H1 (cell line): Measurements from ENCODE around the gene UCHL5. TPM values are rescaled to one million over a fixed set of nuclear protein-coding genes. Genes with fewer than 3 reads are reported as not detected.

ENCODE experiments used
- CTCF ChIA-PET: fragments of 300-600 bp; sonication (Branson Sonifier 250); formaldehyde crosslinking; loops from one replicate; lab custom pipeline; 2021; ENCODE audit not compliant: partially characterized antibody; lab: Charles Lee
- POLR2A ChIA-PET: fragments of 300-600 bp; sonication (Branson Sonifier 250); formaldehyde crosslinking; loops from one replicate; lab custom pipeline; 2021; ENCODE audit warnings: inconsistent platforms; ENCODE audit not compliant: partially characterized antibody; lab: Charles Lee
- DNase-seq, 2 experiments: peaks; one replicate each; pipeline versions ENCODE4 v3.0.0 to v3.0.0-alpha.2; 2010 to 2022; ENCODE audit warnings: low spot score in 2 of 2, low read depth in 1 of 2, mixed read lengths in 1 of 2
- FAIRE-seq: peaks from 2 replicates; lab custom pipeline; 2011; peaks lifted over from hg19 to GRCh38; lab: Jason Lieb, UNC
- H2AFZ ChIP-seq: 2 replicates; pipeline ENCODE4 v1.8.1; 2012; ENCODE audit warnings: low read length, inconsistent platforms
- H2AK5ac ChIP-seq: 2 replicates; pipeline ENCODE4 v1.6.1; 2013; ENCODE audit warnings: low read depth, low read length
- H2BK120ac ChIP-seq: replicated peaks from 2 replicates; pipeline ENCODE3; 2013; ENCODE audit warnings: low read depth, low read length, inconsistent platforms
- H2BK12ac ChIP-seq: 2 replicates; pipeline ENCODE4 v1.6.1; 2013; ENCODE audit warnings: low read depth, low read length
- H2BK15ac ChIP-seq: 2 replicates; pipeline ENCODE4 v1.6.1; 2013; ENCODE audit warnings: low read length
- H2BK20ac ChIP-seq: 2 replicates; pipeline ENCODE4 v1.6.1; 2013; ENCODE audit warnings: low read length
- H2BK5ac ChIP-seq: 2 replicates; pipeline ENCODE4 v1.6.1; 2013; ENCODE audit warnings: low read depth, low read length
- H3K14ac ChIP-seq: 2 replicates; pipeline ENCODE4 v1.6.1; 2013; ENCODE audit warnings: inconsistent platforms; ENCODE audit not compliant: insufficient read length
- H3K18ac ChIP-seq: 2 replicates; pipeline ENCODE4 v1.6.1; 2013; ENCODE audit warnings: low read length; ENCODE audit errors: extremely low read depth
- H3K23ac ChIP-seq: 2 replicates; pipeline ENCODE4 v1.6.1; 2013; ENCODE audit warnings: inconsistent platforms; ENCODE audit not compliant: insufficient read length
- H3K23me2 ChIP-seq: 2 replicates; pipeline ENCODE4 v1.6.1; 2013; ENCODE audit warnings: low read depth, low read length
- H3K27ac ChIP-seq: 2 replicates; pipeline ENCODE4 v1.6.1; 2011; ENCODE audit warnings: low read depth, low read length, inconsistent platforms
- H3K27me3 ChIP-seq, 4 experiments: replicated peaks in 1 of 4; 1 replicate in 1 of 4; 2 replicates in 3 of 4; pipeline versions ENCODE4 v1.6.1 to v1.8.1; 2011 to 2013; ENCODE audit warnings: low read length in 3 of 4, mild to moderate bottlenecking in 3 of 4, inconsistent platforms in 2 of 4, mixed read lengths in 2 of 4, moderate library complexity in 1 of 4; ENCODE audit not compliant: control insufficient read depth in 3 of 4, insufficient read depth in 3 of 4; ENCODE audit errors: extremely low read depth in 1 of 4
- H3K36me3 ChIP-seq, 4 experiments: 2 replicates each; pipeline versions ENCODE4 v1.6.1 to v1.8.1; 2011 to 2013; ENCODE audit warnings: mild to moderate bottlenecking in 4 of 4, low read length in 3 of 4, moderate library complexity in 2 of 4, control low read depth in 1 of 4, inconsistent platforms in 1 of 4; ENCODE audit not compliant: insufficient read depth in 4 of 4, control insufficient read depth in 2 of 4
- H3K4ac ChIP-seq: replicated peaks from 2 replicates; pipeline ENCODE3; 2013; ENCODE audit warnings: low read length, low read depth, mixed read lengths, inconsistent platforms; ENCODE audit not compliant: insufficient read length
- H3K4me1 ChIP-seq, 4 experiments: replicated peaks in 1 of 4; 1 replicate in 1 of 4; 2 replicates in 3 of 4; pipeline versions ENCODE4 v1.6.1 to v1.8.1; 2011 to 2013; ENCODE audit warnings: low read length in 3 of 4, inconsistent platforms in 2 of 4, mixed read lengths in 1 of 4; ENCODE audit not compliant: insufficient read depth in 4 of 4, control insufficient read depth in 3 of 4
- H3K4me2 ChIP-seq, 2 experiments: 2 replicates each; pipeline versions ENCODE4 v1.6.1 to v1.8.1; 2011 to 2013; ENCODE audit warnings: low read depth in 2 of 2, low read length in 2 of 2, control low read depth in 1 of 2, inconsistent platforms in 1 of 2, mild to moderate bottlenecking in 1 of 2; ENCODE audit not compliant: insufficient read depth in 1 of 2
- H3K4me3 ChIP-seq, 4 experiments: fragments of 200-600, 300-600 bp in 1 of 4; sonication (generic), shearing (Covaris generic), sonication (Bioruptor Twin) in 1 of 4; 2 replicates each; pipeline versions ENCODE4 v1.5.1 to v1.8.1; 2011 to 2016; ENCODE audit warnings: low read length in 4 of 4, low read depth in 3 of 4, control low read depth in 2 of 4, inconsistent platforms in 2 of 4, mild to moderate bottlenecking in 2 of 4, mixed read lengths in 1 of 4, moderate library complexity in 1 of 4; ENCODE audit not compliant: insufficient read depth in 2 of 4; ENCODE audit errors: extremely low read depth in 1 of 4
- H3K56ac ChIP-seq: replicated peaks from 2 replicates; pipeline ENCODE3; 2013; ENCODE audit warnings: low read depth, mild to moderate bottlenecking, mixed read lengths, low read length, inconsistent platforms; ENCODE audit not compliant: insufficient read length
- H3K79me1 ChIP-seq: 2 replicates; pipeline ENCODE4 v1.6.1; 2013; ENCODE audit warnings: low read depth, low read length, control low read depth
- H3K79me2 ChIP-seq, 2 experiments: 2 replicates each; pipeline versions ENCODE4 v1.6.1 to v1.8.1; 2012 to 2013; ENCODE audit warnings: low read length in 2 of 2, mild to moderate bottlenecking in 2 of 2, inconsistent platforms in 1 of 2; ENCODE audit not compliant: insufficient read depth in 2 of 2, control insufficient read depth in 1 of 2
- H3K9ac ChIP-seq, 4 experiments: replicated peaks in 1 of 4; 1 replicate in 1 of 4; 2 replicates in 3 of 4; pipeline versions ENCODE4 v1.6.1 to v1.8.1; 2011 to 2013; ENCODE audit warnings: low read depth in 3 of 4, low read length in 3 of 4, control low read depth in 2 of 4, mild to moderate bottlenecking in 2 of 4, moderate library complexity in 2 of 4, inconsistent platforms in 1 of 4; ENCODE audit errors: extremely low read depth in 1 of 4
- H3K9me3 ChIP-seq, 2 experiments: 2 replicates each; pipeline versions ENCODE4 v1.6.1 to v1.8.1; 2012 to 2013; ENCODE audit warnings: mild to moderate bottlenecking in 2 of 2, moderate library complexity in 2 of 2, control low read depth in 1 of 2, inconsistent platforms in 1 of 2, low read depth in 1 of 2, low read length in 1 of 2, mixed read lengths in 1 of 2; ENCODE audit not compliant: insufficient read depth in 2 of 2
- H4K20me1 ChIP-seq, 2 experiments: replicated peaks in 1 of 2; 2 replicates each; pipeline versions ENCODE3 to v1.8.1; 2011 to 2013; ENCODE audit warnings: inconsistent platforms in 2 of 2, low read length in 2 of 2, mild to moderate bottlenecking in 1 of 2; ENCODE audit not compliant: insufficient read depth in 2 of 2, control insufficient read depth in 1 of 2
- H4K5ac ChIP-seq: 2 replicates; pipeline ENCODE4 v1.6.1; 2013; ENCODE audit warnings: low read length, low read depth, mixed read lengths, inconsistent platforms; ENCODE audit not compliant: insufficient read length
- H4K8ac ChIP-seq: 2 replicates; pipeline ENCODE4 v1.8.0; 2013; ENCODE audit warnings: mild to moderate bottlenecking, moderate library complexity, low read length, inconsistent platforms; ENCODE audit not compliant: insufficient read depth; ENCODE audit errors: extremely low read depth
- H4K91ac ChIP-seq: replicated peaks from 2 replicates; pipeline ENCODE3; 2013; ENCODE audit warnings: low read length, mixed read lengths, inconsistent platforms; ENCODE audit not compliant: insufficient read length
- GABPA ChIP-seq: IDR thresholded peaks from 2 replicates; pipeline ENCODE4 v1.6.1; 2011; ENCODE audit warnings: mild to moderate bottlenecking, low read length, moderate library complexity, borderline replicate concordance; ENCODE audit not compliant: insufficient read depth
- YY1 ChIP-seq: IDR thresholded peaks from 2 replicates; pipeline ENCODE4 v1.6.1; 2011; ENCODE audit warnings: low read depth, mild to moderate bottlenecking, low read length
- WGBS, 2 experiments: shearing (Covaris generic) in 1 of 2; methylation state at CpG; one replicate each; pipeline versions ENCODE4 v1.1.6 to v1.1.7; 2013 to 2015; ENCODE audit warnings: low lambda C conversion rate in 2 of 2, mixed read lengths in 2 of 2, inconsistent platforms in 1 of 2, low coverage in 1 of 2, missing lambda C conversion rate in 1 of 2; ENCODE audit not compliant: insufficient replicate concordance in 2 of 2, insufficient coverage in 1 of 2, insufficient read length in 1 of 2; ENCODE audit errors: extremely low coverage in 1 of 2, missing lambda C conversion rate in 1 of 2; 5-methylcytosine and 5-hydroxymethylcytosine counted together
- polyA plus RNA-seq, 7 experiments: library from polyadenylated mRNA; depleted of rRNA in 3 of 7; stranded (reverse) in 5 of 7; unstranded in 2 of 7; fragments of >200 nt in 5 of 7; fragments of 200-250 nt in 2 of 7; gene quantifications; 1 replicate in 5 of 7; 2 replicates in 1 of 7; 4 replicates in 1 of 7; pipeline versions ENCODE4 v1.2.1 to v1.2.3, GENCODE V29; 2011 to 2013; ENCODE audit warnings: missing spikeins in 2 of 7, mixed read lengths in 2 of 7
- total RNA-seq: library from RNA; stranded (reverse); fragmentation: NEBNext Ultra II Directional; extraction: Animal tissue kit (Norgen Biotek cat#: 25700); gene quantifications from 2 replicates; pipeline ENCODE4 v1.2.1, GENCODE V29; 2021

The UCHL5 gene
- total and polyA plus RNA-seq, 2 of the 8 experiments (the other 6 are each of a cell fraction or from before 2014, with no cell fraction given) = 12.0 to 40.0 TPM

- no peak for DNase-seq
- CTCF ChIA-PET = interaction anchor here (1.3 to 3.3 kb wide), 3 partner anchors 14 to 536 kb away, joined by 4 to 13 read pairs (median 6); no protein-coding TSS in a partner anchor
These were observed 46.2 kb downstream of the UCHL5 start for GRCh38 chr1:193013005-193013404.

More at GRCh38 chr1:193013005-193013404, 46.2 kb downstream of the UCHL5 start:
- FAIRE-seq = no peak
- Histone ChIP-seq H3K4ac (no peak overlapping the region), H3K56ac (no peak overlapping the region), H2BK20ac (no peak overlapping the region), H3K23me2 (no peaks in the 10 kb centered on the region), H4K5ac (no peak overlapping the region), H3K4me1 (no peaks in the 10 kb centered on the region), H2AFZ (no peak overlapping the region), H2BK12ac (no peak overlapping the region), H3K4me2 (no peak overlapping the region), H3K79me1 (no peaks in the 10 kb centered on the region; the same call in 1 of the 2 replicates), H2AK5ac (no peak overlapping the region), H3K4me3 (no peak overlapping the region), H3K27ac (no peak overlapping the region), H2BK5ac (no peak overlapping the region), H4K8ac (no peak overlapping the region), H4K91ac (no peak overlapping the region), H2BK120ac (no peak overlapping the region), H3K9me3 (no peaks in the 10 kb centered on the region), H3K79me2 (no peaks in the 10 kb centered on the region), H3K36me3 (no peaks in the 10 kb centered on the region; a peak in 1 of 8 replicates), H3K18ac (no peak overlapping the region), H3K27me3 (peaks cover 0 to 1% (median 0%) of the 10 kb centered on the region in 4 experiments; a peak in 1 of 7 replicates), H3K9ac (no peak overlapping the region), H2BK15ac (no peak overlapping the region), H3K14ac (no peak overlapping the region), H3K23ac (no peak overlapping the region), H4K20me1 (no peaks in the 10 kb centered on the region)
- 96% methylated on average over 2 of the region's 2 CpGs; no CpG with 5 or more reads in 1 of the 2 experiments for WGBS, 2 experiments
- TF ChIP-seq GABPA (no peak), YY1 (no peak)
- POLR2A ChIA-PET = interaction anchor here (1.3 kb wide), 1 partner anchor 204 kb away, joined by 3 read pairs; the partner anchor contains the start of gene RGS2
